GM12878 (cell line): ENCODE results near the gene YTHDF1. TPM values are rescaled to one million over a fixed set of nuclear protein-coding genes. Genes with fewer than 3 reads are reported as not detected.

Source experiments
- ATAC-seq: fragments of 200-7000 bp; cut with Tn5 transposase; 3 replicates; pipeline ENCODE4 v1.9.1; 2020; ENCODE audit warnings: mild to moderate bottlenecking, moderate library complexity
- BruUV-seq: library from RNA; stranded (reverse); fragments of 400-500 nt; replicated peaks from 2 replicates; lab custom pipeline; 2021; lab: Mats Ljungman, UMichigan
- CTCF ChIA-PET: fragments of 300-600 bp; sonication (Branson Sonifier 250); formaldehyde crosslinking; extraction: SDS; loops from one replicate; lab custom pipeline; 2021; ENCODE audit warnings: inconsistent platforms; lab: Yijun Ruan, JAX
- POLR2A ChIA-PET: fragments of 350-600 bp; formaldehyde crosslinking; extraction: SDS; loops from one replicate; lab custom pipeline; 2021; ENCODE audit warnings: inconsistent platforms; lab: Charles Lee
- RAD21 ChIA-PET: fragments of 300-600 bp; sonication (Branson Sonifier 250); formaldehyde crosslinking; loops from one replicate; lab custom pipeline; 2023; ENCODE audit warnings: antibody characterized with exemption; ENCODE audit not compliant: unreplicated experiment; lab: Charles Lee
- SMC1A ChIA-PET: fragments of 300-600 bp; sonication (Branson Sonifier 250); formaldehyde crosslinking; loops from one replicate; lab custom pipeline; 2023; ENCODE audit not compliant: unreplicated experiment, uncharacterized antibody; lab: Charles Lee
- DNase-seq: peaks from one replicate; pipeline ENCODE4 v3.0.0-alpha.2; 2011; ENCODE audit warnings: low read depth, low spot score
- FAIRE-seq: peaks from 3 replicates; lab custom pipeline; 2011; peaks lifted over from hg19 to GRCh38; lab: Jason Lieb, UNC
- H2AFZ ChIP-seq: 2 replicates; pipeline ENCODE4 v1.6.0; 2011; ENCODE audit warnings: low read depth, low read length, control low read depth; ENCODE audit not compliant: control insufficient read depth
- H3K27ac ChIP-seq: 2 replicates; pipeline ENCODE4 v1.5.1; 2011; ENCODE audit warnings: control low read depth; ENCODE audit not compliant: control insufficient read depth, insufficient read depth
- H3K27me3 ChIP-seq, 2 experiments: replicated peaks in 1 of 2; 2 replicates each; pipeline versions ENCODE4 v1.6.0 to v1.6.1; 2011; ENCODE audit warnings: low read length in 1 of 2; ENCODE audit not compliant: control insufficient read depth in 2 of 2, insufficient read depth in 2 of 2
- H3K36me3 ChIP-seq, 2 experiments: 2 replicates each; pipeline ENCODE4 v1.5.1; 2011; ENCODE audit warnings: low read length in 1 of 2; ENCODE audit not compliant: control insufficient read depth in 2 of 2, insufficient read depth in 2 of 2
- H3K4me1 ChIP-seq: 2 replicates; pipeline ENCODE4 v1.6.1; 2011; ENCODE audit warnings: mild to moderate bottlenecking, low read length, moderate library complexity, mixed read lengths; ENCODE audit not compliant: control insufficient read depth, insufficient read depth
- H3K4me2 ChIP-seq: 2 replicates; pipeline ENCODE4 v1.6.0; 2011; ENCODE audit warnings: control low read depth; ENCODE audit not compliant: control insufficient read depth, insufficient read depth
- H3K4me3 ChIP-seq: fragments of 200-600 bp; sonication (generic); 2 replicates; pipeline ENCODE4 v1.5.1; 2016
- H3K79me2 ChIP-seq: 2 replicates; pipeline ENCODE4 v1.6.0; 2011; ENCODE audit warnings: low read length; ENCODE audit not compliant: control insufficient read depth, insufficient read depth
- H3K9ac ChIP-seq: 2 replicates; pipeline ENCODE4 v1.8.0; 2011; ENCODE audit warnings: low read length, control low read depth, mixed read lengths; ENCODE audit not compliant: control insufficient read depth, insufficient read depth
- H3K9me3 ChIP-seq: replicated peaks from 3 replicates; pipeline ENCODE4 v1.5.1; 2011; ENCODE audit warnings: mild to moderate bottlenecking, low read length; ENCODE audit not compliant: control insufficient read depth, insufficient read depth
- H4K20me1 ChIP-seq: 2 replicates; pipeline ENCODE4 v1.6.0; 2011; ENCODE audit not compliant: control insufficient read depth, insufficient read depth
- IKZF1 ChIP-seq: fragments of 450-650 bp; conservative IDR thresholded peaks from 2 replicates; pipeline ENCODE4 v1.6.1; 2017; ENCODE audit warnings: antibody characterized with exemption, mild to moderate bottlenecking
- NR2C1 ChIP-seq: fragments of 450-650 bp; IDR thresholded peaks from 2 replicates; pipeline ENCODE4 v1.6.1; 2017; ENCODE audit warnings: antibody characterized with exemption, mild to moderate bottlenecking, moderate library complexity
- SP1 ChIP-seq: IDR thresholded peaks from one replicate; pipeline ENCODE4 v1.6.1; 2011; ENCODE audit warnings: low read depth, low read length
- TCF7 ChIP-seq: IDR thresholded peaks from 2 replicates; pipeline ENCODE4 v1.6.1; 2014; ENCODE audit warnings: antibody characterized with exemption, borderline replicate concordance
- WGBS: methylation state at CpG from one replicate; pipeline ENCODE4 v1.1.6; 2016; ENCODE audit warnings: low lambda C conversion rate; ENCODE audit not compliant: insufficient replicate concordance, insufficient coverage; ENCODE audit errors: missing lambda C conversion rate; 5-methylcytosine and 5-hydroxymethylcytosine counted together
- in situ Hi-C: fragments of 300-500 bp; cut with MboI; formaldehyde crosslinking; loops from 9 replicates; pipeline ENCODE4 v1.14.3; 2018; ENCODE audit warnings: mixed read lengths
- intact Hi-C: fragments of 100-400 bp; cut with micrococcal nuclease; formaldehyde crosslinking; loops from one replicate; pipeline ENCODE4 v1.14.2; 2022; ENCODE audit not compliant: unreplicated experiment
- polyA plus RNA-seq, 11 experiments: library from polyadenylated mRNA; depleted of rRNA in 4 of 11; unstranded in 6 of 11; stranded (reverse) in 5 of 11; fragments of >200 nt; fragmentation: Nextera tagmentation in 4 of 11; fragmentation: Illumina TruSeq in 1 of 11; extraction: Ambion mirVana in 4 of 11; extraction: Trizol in 1 of 11; gene quantifications; 1 replicate in 1 of 11; 2 replicates in 10 of 11; pipeline versions ENCODE4 v1.2.1 to v1.2.3, GENCODE V29; 2011 to 2016; ENCODE audit warnings: inconsistent platforms in 2 of 11, missing spikeins in 2 of 11, low read depth in 1 of 11
- total RNA-seq, 4 experiments: library from RNA; depleted of rRNA in 3 of 4; stranded (reverse); fragments of >200 nt in 3 of 4; fragmentation: Illumina TruSeq in 1 of 4; extraction: Trizol in 1 of 4; gene quantifications; 2 replicates each; pipeline versions ENCODE4 v1.2.1 to v1.2.3, GENCODE V29; 2013 to 2021
- TF ChIP-seq, protein P1 (sequence below): IDR thresholded peaks from 2 replicates; pipeline ENCODE4 v1.6.1; 2012; ENCODE audit warnings: low read length, inconsistent platforms
- TF ChIP-seq, protein P2 (sequence below): IDR thresholded peaks from 2 replicates; pipeline ENCODE4 v1.6.1; 2011; ENCODE audit warnings: low read depth, low read length, improper control_type of control experiment, borderline replicate concordance
- TF ChIP-seq, protein P3 (sequence below): fragments of 150-350 bp; IDR thresholded peaks from 2 replicates; pipeline ENCODE4 v1.6.1; 2014; ENCODE audit warnings: mild to moderate bottlenecking, low read depth, low read length

The YTHDF1 gene
- total and polyA plus RNA-seq, 10 of the 15 experiments (the other 5 are each of a cell fraction or from before 2014, with no cell fraction given), result 4.6 to 37.8 (median 20.5) TPM

DNA sequence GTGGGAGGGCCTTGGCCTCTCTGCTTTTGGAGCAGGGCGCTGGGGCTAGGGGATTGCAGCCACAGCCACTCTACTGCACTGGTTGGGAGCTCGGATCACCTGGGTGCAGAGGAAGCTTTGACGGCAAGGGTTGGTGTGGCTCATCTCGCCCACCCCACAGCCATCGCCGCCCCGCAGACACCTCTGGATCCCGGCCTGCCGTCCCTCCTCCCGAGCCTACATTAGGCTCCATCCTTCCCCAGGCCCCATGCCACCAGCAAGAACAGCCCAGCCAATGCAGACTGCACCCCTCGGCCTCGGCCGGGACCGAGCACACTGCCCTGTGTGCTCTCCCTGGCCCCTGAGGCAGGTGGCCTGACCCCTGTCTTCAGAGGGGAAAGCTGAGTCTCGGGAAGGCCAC is 44.6 kb upstream of the YTHDF1 start:
- Histone ChIP-seq H3K36me3 (no peaks in the 10 kb centered on the region), H3K27me3 (peaks cover 0 to 6% of the 10 kb centered on the region in 2 experiments; a peak in 2 of 4 replicates), H3K9me3 (no peaks in the 10 kb centered on the region)
- ChIA-PET RAD21 (no interaction called here), SMC1A (no interaction called here)
- in situ Hi-C loops, result no loop called here
- no peak for ATAC-seq
- TF ChIP-seq, protein P1, sequence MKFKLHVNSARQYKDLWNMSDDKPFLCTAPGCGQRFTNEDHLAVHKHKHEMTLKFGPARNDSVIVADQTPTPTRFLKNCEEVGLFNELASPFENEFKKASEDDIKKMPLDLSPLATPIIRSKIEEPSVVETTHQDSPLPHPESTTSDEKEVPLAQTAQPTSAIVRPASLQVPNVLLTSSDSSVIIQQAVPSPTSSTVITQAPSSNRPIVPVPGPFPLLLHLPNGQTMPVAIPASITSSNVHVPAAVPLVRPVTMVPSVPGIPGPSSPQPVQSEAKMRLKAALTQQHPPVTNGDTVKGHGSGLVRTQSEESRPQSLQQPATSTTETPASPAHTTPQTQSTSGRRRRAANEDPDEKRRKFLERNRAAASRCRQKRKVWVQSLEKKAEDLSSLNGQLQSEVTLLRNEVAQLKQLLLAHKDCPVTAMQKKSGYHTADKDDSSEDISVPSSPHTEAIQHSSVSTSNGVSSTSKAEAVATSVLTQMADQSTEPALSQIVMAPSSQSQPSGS, result no peak
- TF ChIP-seq, protein P2, sequence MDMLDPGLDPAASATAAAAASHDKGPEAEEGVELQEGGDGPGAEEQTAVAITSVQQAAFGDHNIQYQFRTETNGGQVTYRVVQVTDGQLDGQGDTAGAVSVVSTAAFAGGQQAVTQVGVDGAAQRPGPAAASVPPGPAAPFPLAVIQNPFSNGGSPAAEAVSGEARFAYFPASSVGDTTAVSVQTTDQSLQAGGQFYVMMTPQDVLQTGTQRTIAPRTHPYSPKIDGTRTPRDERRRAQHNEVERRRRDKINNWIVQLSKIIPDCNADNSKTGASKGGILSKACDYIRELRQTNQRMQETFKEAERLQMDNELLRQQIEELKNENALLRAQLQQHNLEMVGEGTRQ, result no peak
- no peak for TF ChIP-seq NR2C1
- TF ChIP-seq, protein P3, sequence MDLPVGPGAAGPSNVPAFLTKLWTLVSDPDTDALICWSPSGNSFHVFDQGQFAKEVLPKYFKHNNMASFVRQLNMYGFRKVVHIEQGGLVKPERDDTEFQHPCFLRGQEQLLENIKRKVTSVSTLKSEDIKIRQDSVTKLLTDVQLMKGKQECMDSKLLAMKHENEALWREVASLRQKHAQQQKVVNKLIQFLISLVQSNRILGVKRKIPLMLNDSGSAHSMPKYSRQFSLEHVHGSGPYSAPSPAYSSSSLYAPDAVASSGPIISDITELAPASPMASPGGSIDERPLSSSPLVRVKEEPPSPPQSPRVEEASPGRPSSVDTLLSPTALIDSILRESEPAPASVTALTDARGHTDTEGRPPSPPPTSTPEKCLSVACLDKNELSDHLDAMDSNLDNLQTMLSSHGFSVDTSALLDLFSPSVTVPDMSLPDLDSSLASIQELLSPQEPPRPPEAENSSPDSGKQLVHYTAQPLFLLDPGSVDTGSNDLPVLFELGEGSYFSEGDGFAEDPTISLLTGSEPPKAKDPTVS, result no peak
- no peak for TF ChIP-seq SP1
- TF ChIP-seq IKZF1, result no peak
- no peak for TF ChIP-seq TCF7
- TF ChIP-seq, all 136 proteins: peak for 0
- CTCF ChIA-PET, result no interaction called here
- WGBS, result 23% methylated on average over 12 of the region's 15 CpGs
- no TSS peak for BruUV-seq
- no peak overlapping the region for H3K27ac ChIP-seq
- no peak overlapping the region for H3K4me3 ChIP-seq
- H3K79me2 ChIP-seq, result no peaks in the 10 kb centered on the region
- H3K9ac ChIP-seq, result no peak overlapping the region
- POLR2A ChIA-PET, result no interaction called here
- FAIRE-seq (no peak), DNase-seq (no peak)
- no peak overlapping the region for H2AFZ ChIP-seq
- H3K4me1 ChIP-seq, result no peaks in the 10 kb centered on the region
- intact Hi-C loops, result no loop called here
- H3K4me2 ChIP-seq, result no peak overlapping the region
- no peaks in the 10 kb centered on the region for H4K20me1 ChIP-seq
